Astrocyte (in vitro differentiated cells and primary cell): Measurements from ENCODE around the gene OTOG.

Source experiments
- CTCF ChIP-seq: IDR thresholded peaks from 2 replicates; pipeline ENCODE4 v1.5.1; 2011; ENCODE audit warnings: low read depth, mild to moderate bottlenecking, inconsistent platforms, low read length, moderate library complexity; ENCODE audit not compliant: insufficient read depth
- EZH2 ChIP-seq: IDR thresholded peaks from 2 replicates; pipeline ENCODE4 v1.6.1; 2012; ENCODE audit warnings: mild to moderate bottlenecking, low read length, inconsistent platforms; ENCODE audit not compliant: insufficient read depth

- no peak for TF ChIP-seq EZH2
- no peak for TF ChIP-seq CTCF
These were observed 135.8 kb downstream of the OTOG start for GRCh38 chr11:17682848-17683247.
